ENCODE results near the gene VPS45. TPM values are rescaled to one million over a fixed set of nuclear protein-coding genes. Genes with fewer than 3 reads are reported as not detected.
A peak's percentile ranks its signal among the peaks of the same experiment; 100 is the strongest.

Gene VPS45
- total and polyA plus RNA-seq, 2 experiments from 2014 or later, result 41.7 to 42.0 TPM

- no peak for TF ChIP-seq EZH2phosphoT487 (IDR thresholded peaks at IDR 0.05; ENCODE audit: insufficient read depth, low read depth)
- TF ChIP-seq EZH2 (IDR thresholded peaks at IDR 0.05; ENCODE audit: insufficient read depth, poor library complexity, severe bottlenecking), result no peak
These were observed 16.3 kb downstream of the VPS45 start for GRCh38 chr1:150083907-150084306.

GRCh38 chr1:150085406-150085805, 17.8 kb downstream of the VPS45 start:
- H3K36me3 ChIP-seq (ENCODE audit: low read depth), result peaks cover 21% of the 10 kb centered on the region

More at GRCh38 chr1:150083907-150084306, 16.3 kb downstream of the VPS45 start:
- Histone ChIP-seq H3K9me2 (ENCODE audit: insufficient read depth) (no peaks in the 10 kb centered on the region), H3K4me3 (no peak overlapping the region), H2AFZ (no peak overlapping the region), H3K9ac (peak overlapping the region; percentile 1; the same call in 1 of the 2 replicates), H4K20me1 (ENCODE audit: insufficient read depth) (no peaks in the 10 kb centered on the region), H3K27me3 (replicated peaks; ENCODE audit: insufficient read depth) (no peaks in the 10 kb centered on the region), H3K9me3 (ENCODE audit: low read depth) (no peaks in the 10 kb centered on the region), H3K27ac (no peak overlapping the region), H3K4me2 (ENCODE audit: unreplicated experiment) (no peak overlapping the region), H3K4me1 (ENCODE audit: insufficient read depth) (peaks cover 7% of the 10 kb centered on the region; the same call in 1 of the 2 replicates), H3K36me3 (ENCODE audit: low read depth) (peaks cover 26% of the 10 kb centered on the region), H3K79me2 (ENCODE audit: insufficient read depth) (no peaks in the 10 kb centered on the region), H3F3A (ENCODE audit: insufficient read depth) (0 out of 2 replicates have a peak, but pooled peaks cover 7% of the 10 kb centered on the region)
- in situ Hi-C loops (cut with MboI), result no loop called here
- peak; percentile 11 for DNase-seq

GRCh38 chr1:150087415-150087814, 19.8 kb downstream of the VPS45 start:
- H4K20me1 ChIP-seq (ENCODE audit: insufficient read depth), result no peaks in the 10 kb centered on the region
- no peaks in the 10 kb centered on the region for H3K9me3 ChIP-seq (ENCODE audit: low read depth)
- in situ Hi-C loops (cut with MboI), result no loop called here
- no peaks in the 10 kb centered on the region for H3K27me3 ChIP-seq (replicated peaks; ENCODE audit: insufficient read depth)
- peaks cover 7% of the 10 kb centered on the region; the same call in 1 of the 2 replicates for H3K4me1 ChIP-seq (ENCODE audit: insufficient read depth)
- no peak for DNase-seq
- no peak overlapping the region for H2AFZ ChIP-seq
- no peaks in the 10 kb centered on the region for H3K79me2 ChIP-seq (ENCODE audit: insufficient read depth)
- 95 to 96% methylated on average over 2 of the region's 2 CpGs for WGBS, 2 experiments (ENCODE audit: low coverage in 1 of 2, low lambda C conversion rate in 2 of 2, missing lambda C conversion rate in 2 of 2)
- no peak overlapping the region for H3K27ac ChIP-seq
- no peak for TF ChIP-seq EZH2phosphoT487 (IDR thresholded peaks at IDR 0.05; ENCODE audit: insufficient read depth, low read depth)
- no peak for TF ChIP-seq EZH2 (IDR thresholded peaks at IDR 0.05; ENCODE audit: insufficient read depth, poor library complexity, severe bottlenecking)
- H3K4me2 ChIP-seq (ENCODE audit: unreplicated experiment), result no peak overlapping the region
- H3K9ac ChIP-seq, result no peak overlapping the region
- no peaks in the 10 kb centered on the region for H3K9me2 ChIP-seq (ENCODE audit: insufficient read depth)
- 0 out of 2 replicates have a peak, but pooled peaks cover 7% of the 10 kb centered on the region for H3F3A ChIP-seq (ENCODE audit: insufficient read depth)
- peaks cover 16% of the 10 kb centered on the region for H3K36me3 ChIP-seq (ENCODE audit: low read depth)
- no peak overlapping the region for H3K4me3 ChIP-seq

More at GRCh38 chr1:150085406-150085805, 17.8 kb downstream of the VPS45 start:
- no peak overlapping the region for H3K4me2 ChIP-seq (ENCODE audit: unreplicated experiment)
- no peak for DNase-seq
- no peak overlapping the region for H3K9ac ChIP-seq
- peaks cover 7% of the 10 kb centered on the region; the same call in 1 of the 2 replicates for H3K4me1 ChIP-seq (ENCODE audit: insufficient read depth)
- H3K9me2 ChIP-seq (ENCODE audit: insufficient read depth), result no peaks in the 10 kb centered on the region
- H4K20me1 ChIP-seq (ENCODE audit: insufficient read depth), result no peaks in the 10 kb centered on the region
- no peak overlapping the region for H3K27ac ChIP-seq
- H3F3A ChIP-seq (ENCODE audit: insufficient read depth), result 0 out of 2 replicates have a peak, but pooled peaks cover 7% of the 10 kb centered on the region
- H3K9me3 ChIP-seq (ENCODE audit: low read depth), result no peaks in the 10 kb centered on the region
- no peak overlapping the region for H3K4me3 ChIP-seq
- no peaks in the 10 kb centered on the region for H3K79me2 ChIP-seq (ENCODE audit: insufficient read depth)
- no peaks in the 10 kb centered on the region for H3K27me3 ChIP-seq (replicated peaks; ENCODE audit: insufficient read depth)
- TF ChIP-seq EZH2phosphoT487 (IDR thresholded peaks at IDR 0.05; ENCODE audit: insufficient read depth, low read depth) (no peak), EZH2 (IDR thresholded peaks at IDR 0.05; ENCODE audit: insufficient read depth, poor library complexity, severe bottlenecking) (no peak)
- 92 to 93% methylated on average over 2 of the region's 2 CpGs for WGBS, 2 experiments (ENCODE audit: low coverage in 1 of 2, low lambda C conversion rate in 2 of 2, missing lambda C conversion rate in 2 of 2)
- in situ Hi-C loops (cut with MboI), result no loop called here
- no peak overlapping the region for H2AFZ ChIP-seq

GRCh38 chr1:150089846-150090520, 22.4 kb downstream of the VPS45 start:
- Histone ChIP-seq H3K4me3 (no peak overlapping the region), H3K36me3 (ENCODE audit: low read depth) (peaks cover 32% of the 10 kb centered on the region), H3K27ac (no peak overlapping the region), H3K9me3 (ENCODE audit: low read depth) (no peaks in the 10 kb centered on the region), H3K79me2 (ENCODE audit: insufficient read depth) (no peaks in the 10 kb centered on the region), H3K9ac (no peak overlapping the region), H2AFZ (no peak overlapping the region), H3K27me3 (replicated peaks; ENCODE audit: insufficient read depth) (no peaks in the 10 kb centered on the region), H4K20me1 (ENCODE audit: insufficient read depth) (no peaks in the 10 kb centered on the region), H3K4me2 (ENCODE audit: unreplicated experiment) (no peak overlapping the region), H3K9me2 (ENCODE audit: insufficient read depth) (no peaks in the 10 kb centered on the region), H3F3A (ENCODE audit: insufficient read depth) (no peaks in the 10 kb centered on the region), H3K4me1 (ENCODE audit: insufficient read depth) (no peaks in the 10 kb centered on the region)
- no peak for TF ChIP-seq EZH2phosphoT487 (IDR thresholded peaks at IDR 0.05; ENCODE audit: insufficient read depth, low read depth)
- TF ChIP-seq EZH2 (IDR thresholded peaks at IDR 0.05; ENCODE audit: insufficient read depth, poor library complexity, severe bottlenecking), result no peak
- WGBS, 2 experiments (ENCODE audit: low coverage in 1 of 2, low lambda C conversion rate in 2 of 2, missing lambda C conversion rate in 2 of 2), result 97 to 99% methylated on average over 3 of the region's 3 CpGs
- in situ Hi-C loops (cut with MboI), result no loop called here
- no peak for DNase-seq
